Stimulated activated CD4-positive, alpha-beta T cell treated with anti-CD3 and anti-CD28 coated beads, Interleukin-15, amount 100 ng/mL, for 24 hours (primary cell): ENCODE data around the gene GALNS.
"Not testable (repeated sequence)": the region's sequence is repeated elsewhere in the genome, so short reads cannot be mapped to it uniquely, and the experiment has no call there.

Experiments used
- DNase-seq: peaks from one replicate; pipeline ENCODE4 v3.0.0-alpha.2; 2020

GALNS gene

GRCh38 chr16:88834670-88835069, 22.1 kb downstream of the GALNS start:
- DNase-seq: no peak

DNA sequence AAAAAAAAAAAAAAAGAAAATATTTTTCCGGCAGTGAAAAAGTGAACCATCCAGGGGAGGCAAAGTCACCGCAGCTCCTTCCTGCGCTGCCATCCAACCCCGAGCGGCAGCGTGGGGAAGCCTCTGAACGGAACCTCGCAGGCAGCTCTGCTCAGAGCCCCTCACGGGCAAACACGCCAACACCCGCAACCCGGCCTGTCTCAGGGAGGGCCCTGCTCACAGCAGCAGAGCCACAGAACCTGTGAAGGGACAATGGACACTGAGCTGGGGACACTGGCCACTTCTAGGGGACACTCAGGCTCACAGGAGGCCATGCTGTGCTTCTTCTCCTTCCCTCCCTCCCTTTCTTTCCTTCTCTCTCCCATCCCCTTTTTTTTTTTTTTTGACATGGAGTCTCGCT, 23.7 kb downstream of the GALNS start:
- DNase-seq: no peak

DNA sequence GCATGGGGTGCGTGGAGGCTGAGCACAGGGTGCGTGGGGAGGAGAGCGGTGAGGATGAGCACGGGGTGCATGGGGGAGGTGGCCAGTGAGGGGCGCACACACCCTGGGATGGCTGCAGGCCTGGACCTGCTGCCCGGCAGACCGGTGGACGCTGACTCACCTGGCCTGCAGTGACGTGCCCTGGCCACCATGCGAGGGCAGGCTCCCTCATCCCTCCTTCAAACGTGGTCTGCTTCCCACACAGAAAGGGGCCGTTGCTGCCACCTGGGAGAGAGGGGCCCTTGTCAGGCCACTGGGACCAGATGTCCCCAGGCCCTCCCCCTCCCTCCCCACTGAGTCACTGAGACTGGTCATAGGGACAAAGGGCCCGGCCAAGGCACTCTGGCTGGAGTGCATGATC, 24.9 kb downstream of the GALNS start:
- no peak for DNase-seq

GRCh38 chr16:88830783-88831182, 26.0 kb downstream of the GALNS start:
- DNase-seq: no peak

- DNase-seq: no peak
These were observed 26.5 kb downstream of the GALNS start for GRCh38 chr16:88830258-88830657.

DNA sequence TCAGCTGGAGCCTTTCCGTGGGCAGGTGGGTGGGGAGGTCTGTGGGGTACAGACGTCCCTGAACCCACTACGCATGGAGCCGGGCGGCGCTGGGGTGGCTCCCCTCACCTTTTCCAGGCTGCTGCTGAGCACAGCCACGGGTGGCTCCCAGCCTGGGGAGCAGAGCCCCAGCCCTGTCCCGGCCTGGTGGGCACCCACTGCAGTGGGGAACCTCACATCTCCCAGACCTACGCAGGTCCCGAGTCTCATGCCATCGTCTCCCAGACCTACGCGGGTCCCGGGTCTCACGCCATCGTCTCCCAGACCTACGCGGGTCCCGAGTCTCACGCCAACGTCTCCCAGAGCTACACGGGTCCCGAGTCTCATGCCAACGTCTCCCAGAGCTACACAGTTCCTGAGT, 28.0 kb downstream of the GALNS start:
- no peak for DNase-seq

- DNase-seq: no peak
These were observed 29.0 kb downstream of the GALNS start for GRCh38 chr16:88827727-88828126.

GRCh38 chr16:88826070-88826840, 30.5 kb downstream of the GALNS start:
- DNase-seq: no peak

GRCh38 chr16:88825146-88825545, 31.6 kb downstream of the GALNS start:
- no peak for DNase-seq

- no peak for DNase-seq
These were observed 32.3 kb downstream of the GALNS start for GRCh38 chr16:88824256-88825077.

DNA sequence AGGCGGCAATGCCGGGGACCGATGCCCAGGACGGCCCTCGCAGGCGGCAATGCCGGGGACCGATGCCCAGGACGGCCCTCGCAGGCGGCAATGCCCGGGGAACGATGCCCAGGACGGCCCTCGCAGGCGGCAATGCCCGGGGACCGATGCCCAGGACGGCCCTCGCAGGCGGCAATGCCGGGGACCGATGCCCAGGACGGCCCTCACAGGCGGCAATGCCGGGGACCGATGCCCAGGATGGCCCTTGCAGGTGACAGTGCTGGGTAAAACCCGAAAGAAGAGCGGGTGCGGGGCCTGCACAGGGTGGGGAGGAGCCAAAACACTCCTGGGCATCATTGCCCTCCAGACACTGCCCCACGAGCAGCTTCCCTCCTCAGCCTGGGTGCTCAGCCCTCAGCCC, 33.1 kb downstream of the GALNS start:
- not testable (repeated sequence) for DNase-seq

GRCh38 chr16:88822281-88823040, 34.3 kb downstream of the GALNS start:
- no peak for DNase-seq

DNA sequence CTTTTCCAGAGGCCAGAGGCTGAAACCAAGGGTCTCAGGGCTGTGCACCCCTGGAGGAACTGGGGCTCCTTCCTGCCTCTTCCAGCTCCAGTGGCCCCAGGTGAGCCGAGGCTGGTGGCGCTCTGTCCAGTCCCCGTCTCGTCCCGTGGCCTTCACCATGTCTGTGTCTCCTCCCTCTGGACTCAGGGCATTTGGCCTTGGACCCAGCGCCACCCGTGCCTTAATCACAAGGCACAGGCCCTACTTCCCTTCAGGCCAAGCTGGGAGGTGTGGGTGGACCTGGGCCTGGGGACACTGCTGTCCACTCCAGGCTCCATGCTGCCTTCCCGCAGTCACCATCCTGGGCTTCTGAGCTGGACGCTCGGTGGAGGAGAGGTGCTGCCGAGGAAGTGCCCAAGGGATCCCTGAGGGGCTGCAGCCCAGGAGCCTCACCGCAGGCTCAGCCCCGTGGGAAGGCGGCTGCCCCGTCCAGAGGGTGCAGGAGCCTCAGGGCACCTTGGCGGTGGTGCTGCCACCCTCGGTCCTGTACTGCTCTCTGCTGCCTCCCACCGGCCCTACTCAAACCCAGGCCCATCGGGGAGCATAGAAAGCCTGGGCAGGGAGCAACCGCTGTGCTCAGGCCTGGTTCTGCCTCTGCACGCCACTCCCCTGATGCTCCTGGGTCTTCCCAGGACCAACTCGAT, 35.4 kb downstream of the GALNS start:
- no peak for DNase-seq

DNA sequence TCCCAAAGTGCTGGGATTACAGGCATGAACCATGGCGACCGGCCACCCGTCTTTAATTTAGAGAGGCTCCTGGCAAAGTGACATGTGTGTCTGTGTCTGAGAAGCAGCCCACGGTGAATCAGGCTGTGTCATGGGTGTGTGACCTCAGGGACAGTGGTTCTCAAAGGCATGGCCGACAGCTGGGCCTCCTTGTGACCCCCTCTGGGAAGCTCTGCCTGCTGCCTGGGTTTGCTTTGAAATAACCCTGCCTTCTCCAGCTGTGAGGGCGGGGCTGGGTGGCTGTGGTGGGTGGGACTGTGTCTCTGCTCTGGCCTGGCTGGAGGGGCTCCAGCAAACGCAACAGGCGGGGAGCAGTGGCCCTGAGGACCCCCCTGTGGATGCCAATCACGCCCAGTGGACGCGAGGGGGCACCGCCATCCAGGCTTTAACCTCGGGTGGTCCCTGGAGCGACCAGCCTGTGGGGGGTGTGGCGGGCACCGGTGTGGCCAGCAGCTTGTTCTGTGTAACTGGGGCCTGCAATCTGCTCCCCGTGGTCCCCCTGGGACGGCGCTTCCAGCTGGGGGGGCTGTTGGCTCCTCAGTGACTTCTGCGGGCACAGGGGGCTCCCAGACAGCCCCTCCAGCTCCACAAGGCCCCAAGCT, 36.2 kb downstream of the GALNS start:
- no peak for DNase-seq

- no peak for DNase-seq
These were observed 37.6 kb downstream of the GALNS start for GRCh38 chr16:88819126-88819525.

- DNase-seq: no peak
These were observed 38.2 kb downstream of the GALNS start for GRCh38 chr16:88818575-88818874.

DNA sequence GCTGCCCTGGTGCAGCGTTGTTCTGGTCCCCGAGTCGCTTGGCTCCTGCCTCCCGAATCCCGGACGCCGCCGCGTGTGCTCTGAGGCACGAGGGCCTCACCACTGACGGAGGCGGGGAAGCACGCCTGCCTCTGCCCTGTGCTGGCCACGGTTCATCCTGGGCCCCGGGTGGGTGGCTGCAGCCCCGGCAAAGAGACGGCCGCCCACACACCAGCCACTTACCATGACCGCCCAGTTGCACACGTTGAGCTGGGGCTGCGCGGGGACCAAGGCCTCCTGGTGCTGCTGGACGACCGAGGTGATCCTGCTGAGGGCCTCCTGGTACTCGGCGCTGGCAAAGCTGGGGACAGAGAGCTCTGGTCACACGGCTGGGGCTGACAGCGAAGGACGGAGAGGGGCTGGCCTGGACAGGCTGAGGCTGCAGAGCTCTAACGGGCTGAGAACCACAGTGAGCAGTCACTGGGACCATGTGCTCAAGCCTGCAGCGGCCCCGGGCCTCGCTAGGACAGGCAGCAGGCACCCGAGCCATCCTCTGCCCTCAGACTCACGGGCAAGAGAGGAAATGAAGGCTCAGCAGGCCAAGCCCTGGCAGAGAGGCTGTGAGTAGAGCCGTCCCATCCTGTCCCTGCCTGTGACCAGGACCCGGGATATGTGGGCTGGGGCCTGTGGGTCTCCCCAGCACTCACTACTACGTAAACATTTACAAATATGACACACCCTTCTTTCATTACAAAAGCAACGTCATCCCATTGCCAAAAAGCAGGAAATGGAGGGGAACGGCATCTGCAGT, 38.8 kb downstream of the GALNS start:
- no peak for DNase-seq

DNA sequence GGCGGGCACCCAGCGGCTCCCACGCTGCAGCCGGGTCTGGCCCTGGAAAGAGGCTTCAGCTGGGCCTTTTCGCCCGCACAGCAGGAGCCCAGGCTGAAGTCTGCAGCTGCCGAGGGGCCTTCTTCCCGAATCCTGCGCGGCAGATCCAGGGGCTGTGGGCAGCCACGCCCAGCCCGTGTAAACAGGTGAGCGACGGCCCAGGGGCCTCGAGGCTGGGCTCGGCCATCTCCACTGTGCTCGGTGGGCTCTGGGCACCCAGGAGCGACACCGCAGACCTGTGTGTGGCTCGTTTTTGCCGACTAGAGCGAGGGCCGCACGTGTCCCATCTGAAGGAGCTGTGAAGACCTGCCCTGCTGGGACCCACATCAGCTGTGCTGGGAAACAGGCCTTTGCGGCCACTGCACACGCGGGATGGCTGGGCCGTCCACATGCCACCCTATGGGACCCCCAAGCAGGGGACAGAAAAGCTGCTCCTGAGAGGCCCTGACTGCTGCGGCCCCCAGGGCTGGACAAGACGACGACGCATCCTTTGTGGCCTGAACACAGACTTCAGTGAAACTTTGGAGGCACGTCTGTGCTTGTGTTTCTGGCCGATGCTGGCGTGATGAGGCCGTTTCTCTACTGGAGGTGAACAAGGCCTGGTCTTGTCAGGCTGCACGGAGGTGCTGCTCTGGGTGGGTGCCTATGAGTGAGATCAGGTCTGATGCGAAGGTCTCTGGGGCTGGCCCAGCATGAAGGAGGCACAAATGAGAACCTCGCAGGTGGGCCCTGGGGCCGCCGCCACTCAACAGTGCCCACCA, 39.8 kb downstream of the GALNS start:
- no peak for DNase-seq

DNA sequence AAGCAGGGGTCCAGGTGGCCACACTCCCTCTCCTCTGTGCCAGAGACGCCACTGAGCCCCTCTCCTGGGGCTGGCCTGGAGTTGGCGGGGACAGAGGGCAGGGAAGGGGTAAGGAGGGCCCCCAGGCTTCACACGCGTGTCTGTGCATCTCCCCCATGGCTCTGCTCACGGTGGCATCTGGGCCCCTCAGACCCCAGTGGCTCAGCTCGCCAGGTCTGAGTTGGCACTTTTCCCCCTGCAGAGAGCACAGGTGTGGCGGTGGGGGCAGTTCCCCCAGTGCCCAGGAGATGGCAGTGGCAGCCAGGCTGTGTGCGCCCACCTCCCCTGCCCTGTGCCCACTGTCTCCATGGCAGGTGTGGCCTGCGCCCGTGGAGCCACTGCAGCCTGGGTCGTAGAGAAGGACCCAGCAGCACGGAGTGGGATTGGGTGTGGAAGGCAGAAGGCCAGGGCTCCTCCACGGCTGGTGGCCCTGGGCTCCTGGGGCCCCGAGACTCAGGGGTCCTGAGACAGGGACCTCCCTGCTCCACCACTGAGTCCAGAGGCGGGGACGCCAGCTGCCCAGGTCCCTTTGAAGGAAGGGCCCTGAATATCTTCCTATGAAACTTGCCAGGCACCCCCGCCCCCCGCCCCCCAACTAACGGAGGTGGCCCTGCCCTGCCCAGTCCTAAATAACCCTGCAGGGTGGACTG, 40.7 kb downstream of the GALNS start:
- DNase-seq: peak; percentile 74

- no peak for DNase-seq
These were observed 41.5 kb downstream of the GALNS start for GRCh38 chr16:88815227-88815626.
